B cell (primary cell): ENCODE results near the gene RGS17. TPM values are rescaled to one million over a fixed set of nuclear protein-coding genes. Genes with fewer than 3 reads are reported as not detected.

Source experiments
- ATAC-seq: fragments of 200-7000 bp; cut with Tn5 transposase; one replicate; pipeline ENCODE4 v1.10.0; 2021; ENCODE audit warnings: low read depth, mild to moderate bottlenecking, moderate number of reproducible peaks, moderate library complexity
- CTCF ChIA-PET: fragments of 350-600 bp; sonication (Branson Sonifier 250); formaldehyde crosslinking; loops from one replicate; lab custom pipeline; 2021; ENCODE audit warnings: antibody characterized with exemption, inconsistent platforms; lab: Charles Lee
- POLR2A ChIA-PET: fragments of 350-600 bp; sonication (Branson Sonifier 250); formaldehyde crosslinking; loops from one replicate; lab custom pipeline; 2021; ENCODE audit warnings: antibody characterized with exemption; lab: Charles Lee
- DNase-seq: peaks from one replicate; pipeline ENCODE4 v3.0.0; 2013
- H2AFZ ChIP-seq: 2 replicates; pipeline ENCODE4 v1.6.1; 2012; ENCODE audit warnings: mild to moderate bottlenecking, low read depth, low read length; ENCODE audit not compliant: insufficient read depth, poor library complexity, severe bottlenecking
- H3K27ac ChIP-seq, 2 donors: 1 replicate in 1 of 2; 2 replicates in 1 of 2; pipeline ENCODE4 v1.5.1; 2012 to 2013; ENCODE audit warnings: low read length in 2 of 2, mild to moderate bottlenecking in 2 of 2, moderate library complexity in 1 of 2
- H3K27me3 ChIP-seq, 4 experiments: fragments of 200-600 bp in 1 of 4; sonication (generic) in 1 of 4; replicated peaks in 1 of 4; 1 replicate in 2 of 4; 2 replicates in 2 of 4; pipeline versions ENCODE4 v1.6.1 to v1.7.0; 2013 to 2016; ENCODE audit warnings: low read length in 3 of 4, mild to moderate bottlenecking in 2 of 4, mixed read lengths in 1 of 4, moderate library complexity in 1 of 4; ENCODE audit not compliant: insufficient read depth in 4 of 4, control insufficient read depth in 3 of 4; ENCODE audit errors: control extremely low read depth in 1 of 4
- H3K36me3 ChIP-seq, 2 experiments: replicated peaks in 1 of 2; 1 replicate in 1 of 2; 2 replicates in 1 of 2; pipeline versions ENCODE4 v1.6.1 to v1.7.1; 2013; ENCODE audit warnings: low read length in 1 of 2; ENCODE audit not compliant: insufficient read depth in 2 of 2, control insufficient read depth in 1 of 2; ENCODE audit errors: control extremely low read depth in 1 of 2, extremely low read depth in 1 of 2
- H3K4me1 ChIP-seq, 2 donors: fragments of 200-600 bp in 1 of 2; sonication (generic) in 1 of 2; 1 replicate in 1 of 2; 2 replicates in 1 of 2; pipeline versions ENCODE4 v1.5.1 to v1.6.1; 2013 to 2017; ENCODE audit warnings: low read length in 2 of 2; ENCODE audit not compliant: control insufficient read depth in 2 of 2, insufficient read depth in 2 of 2
- H3K4me2 ChIP-seq: replicated peaks from 2 replicates; pipeline ENCODE3; 2012; ENCODE audit warnings: mild to moderate bottlenecking, low read depth, low read length; ENCODE audit not compliant: poor library complexity, severe bottlenecking
- H3K4me3 ChIP-seq, 5 experiments: fragments of 200-600 bp in 1 of 5; sonication (generic) in 1 of 5; 1 replicate in 3 of 5; 2 replicates in 2 of 5; pipeline versions ENCODE4 v1.5.1 to v1.7.0; 2011 to 2016; ENCODE audit warnings: low read length in 4 of 5, mild to moderate bottlenecking in 4 of 5, low read depth in 2 of 5, control low read depth in 1 of 5, moderate library complexity in 1 of 5; ENCODE audit not compliant: insufficient read depth in 1 of 5; ENCODE audit errors: control extremely low read depth in 1 of 5, extremely low read depth in 1 of 5
- H3K79me2 ChIP-seq: fragments of 200-600 bp; sonication (generic); one replicate; pipeline ENCODE4 v1.6.0; 2016; ENCODE audit warnings: low read length; ENCODE audit not compliant: control insufficient read depth, insufficient read depth
- H3K9ac ChIP-seq: fragments of 200-600 bp; sonication (generic); 2 replicates; pipeline ENCODE4 v1.6.1; 2017; ENCODE audit warnings: mild to moderate bottlenecking, low read length, moderate library complexity
- H3K9me3 ChIP-seq, 3 donors: one replicate each; pipeline versions ENCODE4 v1.6.1 to v1.7.1; 2013; ENCODE audit warnings: low read length in 2 of 3; ENCODE audit not compliant: control insufficient read depth in 2 of 3, insufficient read depth in 1 of 3; ENCODE audit errors: control extremely low read depth in 1 of 3
- H4K20me1 ChIP-seq: 2 replicates; pipeline ENCODE4 v1.6.0; 2012; ENCODE audit warnings: mild to moderate bottlenecking, low read length; ENCODE audit not compliant: insufficient read depth, control insufficient read depth, poor library complexity, severe bottlenecking
- H3K27ac Mint-ChIP-seq: one replicate; pipeline ENCODE4 v1.8.0; 2021; ENCODE audit warnings: mixed read lengths
- H3K27me3 Mint-ChIP-seq: one replicate; pipeline ENCODE4 v1.8.0; 2021; ENCODE audit warnings: mixed read lengths
- H3K4me1 Mint-ChIP-seq: one replicate; pipeline ENCODE4 v1.8.0; 2021; ENCODE audit warnings: mixed read lengths
- H3K4me3 Mint-ChIP-seq: one replicate; pipeline ENCODE4 v1.8.0; 2021; ENCODE audit warnings: mixed read lengths
- H3K9me3 Mint-ChIP-seq: one replicate; pipeline ENCODE4 v1.8.0; 2022; ENCODE audit warnings: mixed read lengths; ENCODE audit not compliant: insufficient read depth
- EZH2 ChIP-seq: IDR thresholded peaks from 2 replicates; pipeline ENCODE4 v1.6.1; 2012; ENCODE audit warnings: borderline replicate concordance, low read depth, mild to moderate bottlenecking, moderate library complexity, low read length; ENCODE audit not compliant: insufficient read depth, poor library complexity, severe bottlenecking
- WGBS: methylation state at CpG from one replicate; pipeline ENCODE4 v1.1.5; 2013; ENCODE audit warnings: missing lambda C conversion rate; ENCODE audit not compliant: insufficient coverage; 5-methylcytosine and 5-hydroxymethylcytosine counted together
- intact Hi-C: fragments of 100-400 bp; cut with micrococcal nuclease; formaldehyde crosslinking; loops from one replicate; pipeline ENCODE4 v1.10.0; 2022
- polyA plus RNA-seq: library from polyadenylated mRNA; depleted of rRNA; stranded (reverse); fragments of >200 nt; gene quantifications from 2 replicates; pipeline ENCODE4 v1.2.3, GENCODE V29; 2012
- total RNA-seq, 2 donors: library from RNA; stranded (reverse); fragments of 120-200 nt in 1 of 2; gene quantifications; 1 replicate in 1 of 2; 2 replicates in 1 of 2; pipeline versions ENCODE4 v1.2.3 to v1.2.4, GENCODE V29; 2013 to 2022
- TF ChIP-seq, protein P1 (sequence below): fragments of 200-600 bp; IDR thresholded peaks from one replicate; pipeline ENCODE4 v1.8.0; 2022; ENCODE audit warnings: antibody characterized with exemption, mild to moderate bottlenecking

RGS17 gene
- total and polyA plus RNA-seq, 2 donors (not counting 1 experiment from before 2014, with no cell fraction given) = not detected

DNA sequence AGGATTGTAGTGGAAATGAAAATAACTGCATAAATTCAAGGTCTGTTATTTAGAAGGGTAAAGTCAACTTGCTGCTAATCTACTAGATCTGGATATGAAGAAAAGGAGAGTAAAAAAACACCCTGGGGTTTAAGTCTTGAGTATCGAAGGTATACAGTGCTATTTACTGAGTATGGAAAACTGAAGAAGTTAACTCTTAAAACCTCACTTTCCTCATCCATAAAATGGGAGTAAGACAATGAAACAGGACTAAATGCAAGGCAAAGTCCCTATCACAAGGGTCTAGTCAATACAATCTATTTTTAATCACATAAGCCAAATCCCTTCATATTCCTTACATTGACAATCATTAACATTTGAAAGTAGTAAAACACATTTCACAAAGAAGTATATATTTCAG lies 150.4 kb downstream of the RGS17 start:
- Histone ChIP-seq H4K20me1 (peaks cover 29% of the 10 kb centered on the region), H3K9me3 (no peaks in the 10 kb centered on the region), H3K27ac (no peak overlapping the region), H3K79me2 (peaks cover 86% of the 10 kb centered on the region), H3K4me2 (no peak overlapping the region), H3K9ac (no peak overlapping the region), H3K4me3 (no peak overlapping the region), H3K4me1 (peaks cover 22 to 32% of the 10 kb centered on the region in 2 donors), H3K27me3 (no peaks in the 10 kb centered on the region), H2AFZ (no peak overlapping the region), H3K36me3 (peaks cover 2 to 5% of the 10 kb centered on the region in 2 experiments)
- Mint-ChIP-seq H3K27me3 (no peaks in the 10 kb centered on the region), H3K4me1 (peaks cover 50% of the 10 kb centered on the region), H3K4me3 (peak overlapping the region; percentile 24), H3K27ac (no peak overlapping the region), H3K9me3 (no peaks in the 10 kb centered on the region)
- ChIA-PET POLR2A (no interaction called here), CTCF (no interaction called here)
- ATAC-seq (no peak), DNase-seq (no peak)
- WGBS = no CpG with 5 or more reads among the region's 1 CpG
- TF ChIP-seq EZH2 = no peak
- TF ChIP-seq, protein P1, sequence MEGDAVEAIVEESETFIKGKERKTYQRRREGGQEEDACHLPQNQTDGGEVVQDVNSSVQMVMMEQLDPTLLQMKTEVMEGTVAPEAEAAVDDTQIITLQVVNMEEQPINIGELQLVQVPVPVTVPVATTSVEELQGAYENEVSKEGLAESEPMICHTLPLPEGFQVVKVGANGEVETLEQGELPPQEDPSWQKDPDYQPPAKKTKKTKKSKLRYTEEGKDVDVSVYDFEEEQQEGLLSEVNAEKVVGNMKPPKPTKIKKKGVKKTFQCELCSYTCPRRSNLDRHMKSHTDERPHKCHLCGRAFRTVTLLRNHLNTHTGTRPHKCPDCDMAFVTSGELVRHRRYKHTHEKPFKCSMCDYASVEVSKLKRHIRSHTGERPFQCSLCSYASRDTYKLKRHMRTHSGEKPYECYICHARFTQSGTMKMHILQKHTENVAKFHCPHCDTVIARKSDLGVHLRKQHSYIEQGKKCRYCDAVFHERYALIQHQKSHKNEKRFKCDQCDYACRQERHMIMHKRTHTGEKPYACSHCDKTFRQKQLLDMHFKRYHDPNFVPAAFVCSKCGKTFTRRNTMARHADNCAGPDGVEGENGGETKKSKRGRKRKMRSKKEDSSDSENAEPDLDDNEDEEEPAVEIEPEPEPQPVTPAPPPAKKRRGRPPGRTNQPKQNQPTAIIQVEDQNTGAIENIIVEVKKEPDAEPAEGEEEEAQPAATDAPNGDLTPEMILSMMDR = no peak
- intact Hi-C loops = no loop called here

- peaks cover 16 to 28% of the 10 kb centered on the region in 2 donors for H3K4me1 ChIP-seq
- H3K27me3 Mint-ChIP-seq = no peaks in the 10 kb centered on the region
- H3K27me3 ChIP-seq = no peaks in the 10 kb centered on the region
- H3K9ac ChIP-seq = no peak overlapping the region
- no peak overlapping the region for H3K4me3 ChIP-seq
- POLR2A ChIA-PET = no interaction called here
- no peak for TF ChIP-seq EZH2
- TF ChIP-seq, protein P1 = no peak
- no peaks in the 10 kb centered on the region for H3K9me3 Mint-ChIP-seq
- no peak overlapping the region for H3K4me3 Mint-ChIP-seq
- intact Hi-C loops = no loop called here
- H3K36me3 ChIP-seq = peaks cover 2 to 12% of the 10 kb centered on the region in 2 experiments
- peaks cover 78% of the 10 kb centered on the region for H3K79me2 ChIP-seq
- no peaks in the 10 kb centered on the region for H3K9me3 ChIP-seq
- no peak overlapping the region for H2AFZ ChIP-seq
- H3K27ac ChIP-seq = no peak overlapping the region
- no peak overlapping the region for H3K4me2 ChIP-seq
- H3K27ac Mint-ChIP-seq = no peak overlapping the region
- H3K4me1 Mint-ChIP-seq = peaks cover 48% of the 10 kb centered on the region
- no CpG with 5 or more reads among the region's 1 CpG for WGBS
- DNase-seq = no peak
- ATAC-seq = no peak
- CTCF ChIA-PET = no interaction called here
- peaks cover 29% of the 10 kb centered on the region for H4K20me1 ChIP-seq
Observed at GRCh38 chr6:152979116-152979515, 152.0 kb downstream of the RGS17 start.
